ENCODE data around the gene NTSR1. TPM values are rescaled to one million over a fixed set of nuclear protein-coding genes. Genes with fewer than 3 reads are reported as not detected.

Gene NTSR1
- total RNA-seq, 1 experiment from 2014 or later = 15.0 TPM

DNA sequence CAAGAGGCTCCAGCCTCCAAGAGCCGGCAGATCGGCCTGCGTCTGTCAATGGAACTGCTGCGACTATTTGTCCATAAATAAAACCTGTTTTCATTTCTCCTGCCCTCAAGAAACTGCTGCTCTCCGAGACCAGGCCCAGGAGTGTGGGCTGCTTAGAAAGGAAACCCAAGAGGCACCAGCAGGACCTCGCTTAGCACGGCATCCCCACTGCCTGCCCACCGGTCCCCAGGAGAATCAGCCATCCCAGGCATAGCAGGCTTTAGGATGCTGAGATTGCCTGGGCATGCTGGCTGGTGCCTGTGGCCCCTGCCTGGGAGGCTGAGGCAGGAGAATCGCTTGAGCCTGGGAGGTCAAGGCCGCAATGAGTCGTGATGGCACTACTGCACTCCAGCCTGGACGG is 17.6 kb downstream of the NTSR1 start:
- DNase-seq (ENCODE audit: low read depth) = no peak

- DNase-seq (ENCODE audit: low read depth) = no peak
Measured at GRCh38 chr20:62726716-62727583, 18.3 kb downstream of the NTSR1 start.

GRCh38 chr20:62727584-62728027 is 19.0 kb downstream of the NTSR1 start:
- DNase-seq (ENCODE audit: low read depth) = no peak

DNA sequence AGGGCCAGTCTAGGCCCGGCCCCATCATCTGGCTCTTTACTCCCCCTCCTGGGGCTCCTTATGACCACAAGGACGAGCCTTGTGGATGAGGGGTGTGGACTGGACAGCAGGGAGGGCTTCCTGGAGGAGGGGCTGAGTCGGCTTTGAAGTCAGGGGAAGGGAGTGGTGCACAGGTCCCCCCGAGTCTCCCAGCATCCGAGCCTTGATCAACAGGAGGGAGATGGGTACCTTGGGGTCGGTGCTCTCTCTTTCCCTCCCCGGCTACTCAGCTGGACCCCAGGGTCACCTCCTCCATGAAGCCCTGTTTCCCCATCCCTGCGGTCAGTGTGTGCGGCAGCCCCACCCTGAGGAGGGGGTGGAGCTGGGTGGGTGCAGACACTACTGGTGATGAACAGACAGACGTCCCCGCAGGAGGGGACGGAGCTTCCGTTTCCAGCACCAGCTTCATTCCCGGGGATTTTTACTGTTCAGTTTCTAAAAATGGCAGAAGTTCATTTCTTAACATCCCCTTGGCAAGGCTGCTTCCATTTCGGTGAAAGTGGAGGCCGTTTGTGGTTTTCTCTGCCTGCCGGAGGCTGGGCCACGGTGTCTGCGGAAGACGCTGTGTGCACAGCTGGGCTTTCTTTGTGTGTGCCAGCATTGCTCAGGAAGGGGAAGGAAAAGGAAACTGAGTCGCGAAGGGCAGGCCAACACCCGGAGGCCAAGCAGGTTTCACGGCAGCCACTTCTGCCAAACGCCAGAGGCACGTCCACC is 19.6 kb downstream of the NTSR1 start:
- DNase-seq (ENCODE audit: low read depth) = peak; percentile 89

GRCh38 chr20:62728781-62729300 is 20.2 kb downstream of the NTSR1 start:
- DNase-seq (ENCODE audit: low read depth) = peak; percentile 24

DNA sequence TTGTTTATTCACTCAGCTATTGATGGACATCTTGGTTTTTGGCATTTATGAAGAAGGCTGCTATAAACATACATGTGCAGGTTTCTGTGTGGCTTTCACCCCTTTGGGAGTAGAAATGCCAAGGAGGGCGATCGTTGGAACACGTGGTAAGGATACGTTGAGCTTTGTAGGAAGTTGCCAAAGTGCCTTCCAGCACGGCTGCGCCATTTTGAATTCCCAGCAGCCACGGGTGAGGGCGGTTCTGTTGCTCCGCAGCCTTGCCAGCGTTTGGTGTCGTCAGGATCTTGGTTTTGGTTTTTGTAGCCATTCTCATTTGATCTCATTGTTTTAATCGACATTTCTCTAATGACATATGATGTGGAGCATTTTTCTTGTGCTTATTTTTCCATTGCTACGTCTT is 21.8 kb downstream of the NTSR1 start:
- DNase-seq (ENCODE audit: low read depth) = no peak

- DNase-seq (ENCODE audit: low read depth) = no peak
Measured at GRCh38 chr20:62732031-62732760, 23.6 kb downstream of the NTSR1 start.

- peak; percentile 27 for DNase-seq (ENCODE audit: low read depth)
Measured at GRCh38 chr20:62732842-62733525, 24.3 kb downstream of the NTSR1 start.

- no peak for DNase-seq (ENCODE audit: low read depth)
Measured at GRCh38 chr20:62733526-62733842, 24.8 kb downstream of the NTSR1 start.

- DNase-seq (ENCODE audit: low read depth) = no peak
Measured at GRCh38 chr20:62733891-62734290, 25.3 kb downstream of the NTSR1 start.

DNA sequence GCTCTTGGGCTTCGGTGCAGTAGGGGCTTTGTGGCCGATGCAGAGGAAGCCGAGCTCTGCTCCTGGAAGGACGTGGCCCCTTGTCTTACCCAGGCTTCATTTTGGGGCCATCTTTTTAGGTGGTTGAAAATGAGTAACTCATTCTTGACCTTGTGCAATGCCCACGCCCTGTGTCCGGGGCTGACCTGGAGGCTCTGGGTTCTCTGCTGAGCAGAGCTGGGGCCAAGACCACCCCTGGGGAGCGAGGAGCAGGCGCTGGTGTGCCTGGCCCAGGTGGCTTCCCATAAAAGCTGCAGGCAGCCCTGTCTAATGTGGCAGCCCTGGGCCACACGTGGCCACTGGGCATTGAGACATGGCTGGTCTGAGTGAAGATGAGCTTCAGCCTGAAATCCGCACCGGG is 25.7 kb downstream of the NTSR1 start:
- no peak for DNase-seq (ENCODE audit: low read depth)

- peak; percentile 43 for DNase-seq (ENCODE audit: low read depth)
Measured at GRCh38 chr20:62734881-62735280, 26.2 kb downstream of the NTSR1 start.

DNA sequence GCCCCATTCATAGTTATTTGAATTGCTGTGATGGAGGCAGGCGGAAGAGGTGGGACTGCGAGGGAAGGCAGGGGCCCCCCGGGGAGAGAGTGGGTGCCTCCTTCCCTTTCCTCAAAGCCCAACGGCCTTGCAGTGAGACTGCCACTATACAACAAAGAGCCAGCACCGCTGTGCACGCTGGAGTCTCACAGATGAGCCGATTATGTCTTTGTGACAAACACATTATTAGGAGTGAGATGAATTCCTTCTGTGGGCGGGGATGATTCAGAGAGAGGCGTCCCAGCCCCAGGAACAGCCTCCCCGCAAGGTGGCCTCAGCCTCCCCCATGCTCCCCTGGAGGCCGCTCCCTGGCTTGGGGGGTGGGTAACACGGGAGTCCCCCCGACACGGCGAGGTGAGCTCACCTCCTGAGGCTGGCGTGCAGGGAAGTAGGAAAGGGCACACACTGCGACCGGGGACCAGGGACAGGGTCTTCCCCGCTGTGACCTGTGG is 26.7 kb downstream of the NTSR1 start:
- DNase-seq (ENCODE audit: low read depth) = peak; percentile 69

DNA sequence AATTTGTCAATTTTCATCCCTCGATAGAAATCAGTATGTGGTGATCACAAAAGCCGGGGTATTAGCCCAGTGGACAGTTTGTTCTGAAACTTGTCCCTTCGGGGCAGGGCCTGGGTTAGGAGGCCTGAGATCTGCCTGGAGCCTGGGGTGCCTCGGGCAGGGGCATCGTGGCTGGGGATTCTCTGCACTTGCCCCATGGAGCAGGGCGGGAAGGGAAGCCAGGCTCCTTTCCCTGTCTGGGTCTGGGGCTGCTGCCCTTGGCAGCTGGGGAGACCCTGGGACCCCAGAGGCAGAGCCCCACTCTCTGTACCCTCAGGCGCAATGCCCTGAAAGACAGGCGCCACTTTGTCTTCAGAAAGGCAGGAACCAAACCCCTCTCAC is 27.4 kb downstream of the NTSR1 start:
- DNase-seq (ENCODE audit: low read depth) = no peak

- DNase-seq (ENCODE audit: low read depth) = peak; percentile 38
Measured at GRCh38 chr20:62736407-62737071, 27.9 kb downstream of the NTSR1 start.

DNA sequence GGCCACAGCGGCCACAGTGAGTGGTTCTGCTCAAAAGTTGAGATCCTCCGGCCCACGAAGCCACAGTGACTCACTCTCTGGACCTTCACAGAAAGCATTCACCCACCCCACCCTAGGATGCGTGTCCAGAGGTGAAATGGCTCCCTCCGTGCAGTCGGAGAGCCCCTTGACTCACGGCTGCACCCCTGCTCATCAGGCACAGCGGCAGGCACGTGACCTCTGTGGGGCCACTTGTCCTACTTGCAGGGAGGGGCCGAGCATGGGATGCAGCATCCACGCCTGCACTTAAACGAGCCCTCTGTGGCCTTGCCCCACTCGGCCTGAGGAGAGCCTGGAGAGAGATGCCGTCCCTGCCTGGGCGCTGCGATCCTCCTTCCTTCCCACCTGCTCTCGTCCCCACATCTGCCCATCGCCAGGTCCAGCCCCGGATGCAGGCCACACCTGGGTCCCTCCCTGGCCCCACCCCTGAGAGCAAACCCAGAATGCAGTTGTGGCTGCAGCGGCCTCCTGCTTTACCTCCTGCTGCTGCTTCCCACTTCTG is 28.7 kb downstream of the NTSR1 start:
- DNase-seq (ENCODE audit: low read depth) = peak; percentile 85

GRCh38 chr20:62738025-62738881 is 29.6 kb downstream of the NTSR1 start:
- peak; percentile 37 for DNase-seq (ENCODE audit: low read depth)

GRCh38 chr20:62739067-62739466 is 30.4 kb downstream of the NTSR1 start:
- no peak for DNase-seq (ENCODE audit: low read depth)

DNA sequence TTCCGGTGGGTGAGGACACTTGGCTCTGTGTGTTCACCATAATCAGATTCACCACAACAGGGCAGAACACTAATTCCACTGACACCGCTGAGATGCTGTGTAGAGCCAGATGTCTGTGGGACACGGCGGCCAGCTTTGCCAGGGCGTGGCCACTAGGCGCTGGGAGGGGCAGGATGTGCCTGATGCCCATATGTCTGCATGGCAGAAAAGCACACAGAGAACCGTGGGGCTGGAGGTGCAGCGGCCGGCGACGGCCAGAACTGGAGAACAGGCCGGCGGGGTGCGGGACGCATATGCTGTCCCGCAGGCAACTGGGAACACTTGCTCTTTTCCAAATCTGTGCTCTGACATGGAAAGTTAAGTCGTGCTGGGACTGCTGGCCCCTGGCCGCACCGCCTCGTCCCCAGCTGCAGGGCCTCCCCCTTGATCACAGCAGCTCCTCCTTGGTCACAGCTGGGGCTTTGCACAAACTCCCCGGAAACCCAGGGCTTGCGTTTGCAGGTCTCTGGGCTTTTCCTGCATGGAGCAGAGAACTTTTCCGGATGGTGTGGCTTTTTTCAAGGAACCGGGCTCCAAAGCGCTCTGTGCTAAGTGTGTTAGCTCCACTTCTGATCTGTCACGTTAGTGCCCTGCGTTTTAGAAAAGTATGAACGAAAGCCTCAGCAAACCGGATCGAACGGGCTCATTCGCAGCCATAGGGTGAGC is 31.1 kb downstream of the NTSR1 start:
- peak; percentile 96 for DNase-seq (ENCODE audit: low read depth)

Data from RPMI7951 (cell line).